GM12878 (cell line): ENCODE results near the gene WSCD1. TPM values are rescaled to one million over a fixed set of nuclear protein-coding genes. Genes with fewer than 3 reads are reported as not detected.

Experiments
- ATAC-seq: fragments of 200-7000 bp; cut with Tn5 transposase; 3 replicates; pipeline ENCODE4 v1.9.1; 2020; ENCODE audit warnings: mild to moderate bottlenecking, moderate library complexity
- BruUV-seq: library from RNA; stranded (reverse); fragments of 400-500 nt; replicated peaks from 2 replicates; lab custom pipeline; 2021; lab: Mats Ljungman, UMichigan
- CTCF ChIA-PET: fragments of 300-600 bp; sonication (Branson Sonifier 250); formaldehyde crosslinking; extraction: SDS; loops from one replicate; lab custom pipeline; 2021; ENCODE audit warnings: inconsistent platforms; lab: Yijun Ruan, JAX
- POLR2A ChIA-PET: fragments of 350-600 bp; formaldehyde crosslinking; extraction: SDS; loops from one replicate; lab custom pipeline; 2021; ENCODE audit warnings: inconsistent platforms; lab: Charles Lee
- RAD21 ChIA-PET: fragments of 300-600 bp; sonication (Branson Sonifier 250); formaldehyde crosslinking; loops from one replicate; lab custom pipeline; 2023; ENCODE audit warnings: antibody characterized with exemption; ENCODE audit not compliant: unreplicated experiment; lab: Charles Lee
- SMC1A ChIA-PET: fragments of 300-600 bp; sonication (Branson Sonifier 250); formaldehyde crosslinking; loops from one replicate; lab custom pipeline; 2023; ENCODE audit not compliant: unreplicated experiment, uncharacterized antibody; lab: Charles Lee
- DNase-seq: peaks from one replicate; pipeline ENCODE4 v3.0.0-alpha.2; 2011; ENCODE audit warnings: low read depth, low spot score
- FAIRE-seq: peaks from 3 replicates; lab custom pipeline; 2011; peaks lifted over from hg19 to GRCh38; lab: Jason Lieb, UNC
- H2AFZ ChIP-seq: 2 replicates; pipeline ENCODE4 v1.6.0; 2011; ENCODE audit warnings: low read depth, low read length, control low read depth; ENCODE audit not compliant: control insufficient read depth
- H3K27ac ChIP-seq: 2 replicates; pipeline ENCODE4 v1.5.1; 2011; ENCODE audit warnings: control low read depth; ENCODE audit not compliant: control insufficient read depth, insufficient read depth
- H3K27me3 ChIP-seq, 2 experiments: replicated peaks in 1 of 2; 2 replicates each; pipeline versions ENCODE4 v1.6.0 to v1.6.1; 2011; ENCODE audit warnings: low read length in 1 of 2; ENCODE audit not compliant: control insufficient read depth in 2 of 2, insufficient read depth in 2 of 2
- H3K36me3 ChIP-seq, 2 experiments: 2 replicates each; pipeline ENCODE4 v1.5.1; 2011; ENCODE audit warnings: low read length in 1 of 2; ENCODE audit not compliant: control insufficient read depth in 2 of 2, insufficient read depth in 2 of 2
- H3K4me1 ChIP-seq: 2 replicates; pipeline ENCODE4 v1.6.1; 2011; ENCODE audit warnings: mild to moderate bottlenecking, low read length, moderate library complexity, mixed read lengths; ENCODE audit not compliant: control insufficient read depth, insufficient read depth
- H3K4me2 ChIP-seq: 2 replicates; pipeline ENCODE4 v1.6.0; 2011; ENCODE audit warnings: control low read depth; ENCODE audit not compliant: control insufficient read depth, insufficient read depth
- H3K4me3 ChIP-seq: fragments of 200-600 bp; sonication (generic); 2 replicates; pipeline ENCODE4 v1.5.1; 2016
- H3K79me2 ChIP-seq: 2 replicates; pipeline ENCODE4 v1.6.0; 2011; ENCODE audit warnings: low read length; ENCODE audit not compliant: control insufficient read depth, insufficient read depth
- H3K9ac ChIP-seq: 2 replicates; pipeline ENCODE4 v1.8.0; 2011; ENCODE audit warnings: low read length, control low read depth, mixed read lengths; ENCODE audit not compliant: control insufficient read depth, insufficient read depth
- H3K9me3 ChIP-seq: replicated peaks from 3 replicates; pipeline ENCODE4 v1.5.1; 2011; ENCODE audit warnings: mild to moderate bottlenecking, low read length; ENCODE audit not compliant: control insufficient read depth, insufficient read depth
- H4K20me1 ChIP-seq: 2 replicates; pipeline ENCODE4 v1.6.0; 2011; ENCODE audit not compliant: control insufficient read depth, insufficient read depth
- ATF7 ChIP-seq: fragments of 450-650 bp; IDR thresholded peaks from 2 replicates; pipeline ENCODE4 v1.6.1; 2016; ENCODE audit warnings: low read depth, mild to moderate bottlenecking
- CHD1 ChIP-seq: IDR thresholded peaks from 2 replicates; pipeline ENCODE4 v1.6.1; 2012; ENCODE audit warnings: low read depth, low read length, improper control_type of control experiment
- ELK1 ChIP-seq: IDR thresholded peaks from 2 replicates; pipeline ENCODE4 v1.6.1; 2012; ENCODE audit warnings: low read depth, low read length, improper control_type of control experiment
- FOS ChIP-seq: IDR thresholded peaks from 3 replicates; pipeline ENCODE4 v1.6.1; 2011; ENCODE audit warnings: borderline replicate concordance; ENCODE audit not compliant: insufficient read length; ENCODE audit errors: extremely low read depth
- KAT2A ChIP-seq: conservative IDR thresholded peaks from 2 replicates; pipeline ENCODE4 v1.6.1; 2011; ENCODE audit warnings: low read depth, low read length; ENCODE audit not compliant: control insufficient read depth
- MEF2A ChIP-seq: IDR thresholded peaks from 2 replicates; pipeline ENCODE4 v1.6.1; 2011; ENCODE audit warnings: low read depth, mild to moderate bottlenecking, low read length, moderate library complexity; ENCODE audit not compliant: insufficient read depth
- MLLT1 ChIP-seq: fragments of 450-650 bp; IDR thresholded peaks from 2 replicates; pipeline ENCODE4 v1.6.1; 2016; ENCODE audit warnings: mild to moderate bottlenecking
- MTA3 ChIP-seq: IDR thresholded peaks from 2 replicates; pipeline ENCODE4 v1.6.1; 2012; ENCODE audit warnings: low read length, inconsistent platforms, borderline replicate concordance
- PAX5 ChIP-seq: IDR thresholded peaks from 2 replicates; pipeline ENCODE4 v1.6.1; 2011; ENCODE audit warnings: low read depth, low read length, borderline replicate concordance
- PML ChIP-seq: IDR thresholded peaks from 2 replicates; pipeline ENCODE4 v1.6.1; 2012; ENCODE audit warnings: low read length, inconsistent platforms
- POLR2AphosphoS5 ChIP-seq: IDR thresholded peaks from 2 replicates; pipeline ENCODE4 v1.6.1; 2011; ENCODE audit warnings: mild to moderate bottlenecking, low read length, inconsistent platforms
- SMAD5 ChIP-seq: IDR thresholded peaks from 2 replicates; pipeline ENCODE4 v1.6.1; 2016; ENCODE audit warnings: antibody characterized with exemption, low read depth
- SMC3 ChIP-seq: IDR thresholded peaks from 2 replicates; pipeline ENCODE4 v1.6.1; 2011; ENCODE audit warnings: low read length, improper control_type of control experiment, borderline replicate concordance
- TCF7 ChIP-seq: IDR thresholded peaks from 2 replicates; pipeline ENCODE4 v1.6.1; 2014; ENCODE audit warnings: antibody characterized with exemption, borderline replicate concordance
- WGBS: methylation state at CpG from one replicate; pipeline ENCODE4 v1.1.6; 2016; ENCODE audit warnings: low lambda C conversion rate; ENCODE audit not compliant: insufficient replicate concordance, insufficient coverage; ENCODE audit errors: missing lambda C conversion rate; 5-methylcytosine and 5-hydroxymethylcytosine counted together
- in situ Hi-C: fragments of 300-500 bp; cut with MboI; formaldehyde crosslinking; loops from 9 replicates; pipeline ENCODE4 v1.14.3; 2018; ENCODE audit warnings: mixed read lengths
- intact Hi-C: fragments of 100-400 bp; cut with micrococcal nuclease; formaldehyde crosslinking; loops from one replicate; pipeline ENCODE4 v1.14.2; 2022; ENCODE audit not compliant: unreplicated experiment
- polyA plus RNA-seq, 11 experiments: library from polyadenylated mRNA; depleted of rRNA in 4 of 11; unstranded in 6 of 11; stranded (reverse) in 5 of 11; fragments of >200 nt; fragmentation: Nextera tagmentation in 4 of 11; fragmentation: Illumina TruSeq in 1 of 11; extraction: Ambion mirVana in 4 of 11; extraction: Trizol in 1 of 11; gene quantifications; 1 replicate in 1 of 11; 2 replicates in 10 of 11; pipeline versions ENCODE4 v1.2.1 to v1.2.3, GENCODE V29; 2011 to 2016; ENCODE audit warnings: inconsistent platforms in 2 of 11, missing spikeins in 2 of 11, low read depth in 1 of 11
- total RNA-seq, 4 experiments: library from RNA; depleted of rRNA in 3 of 4; stranded (reverse); fragments of >200 nt in 3 of 4; fragmentation: Illumina TruSeq in 1 of 4; extraction: Trizol in 1 of 4; gene quantifications; 2 replicates each; pipeline versions ENCODE4 v1.2.1 to v1.2.3, GENCODE V29; 2013 to 2021
- TF ChIP-seq, protein P1 (sequence below): fragments of 450-650 bp; IDR thresholded peaks from 2 replicates; pipeline ENCODE4 v1.6.1; 2017; ENCODE audit warnings: mild to moderate bottlenecking, moderate library complexity

Gene WSCD1
- total and polyA plus RNA-seq, 10 of the 15 experiments (the other 5 are each of a cell fraction or from before 2014, with no cell fraction given), result 0.01 to 0.16 TPM; not detected in 8

GRCh38 chr17:6064868-6065267 lies 5.3 kb upstream of the WSCD1 start:
- H4K20me1 ChIP-seq, result no peaks in the 10 kb centered on the region
- TF ChIP-seq FOS (no peak), CHD1 (no peak), MTA3 (no peak), PML (no peak), POLR2AphosphoS5 (no peak), ELK1 (no peak), PAX5 (no peak), TCF7 (no peak), ATF7 (no peak), MLLT1 (no peak), KAT2A (no peak), MEF2A (no peak), SMAD5 (no peak), SMC3 (no peak)
- TF ChIP-seq, protein P1, sequence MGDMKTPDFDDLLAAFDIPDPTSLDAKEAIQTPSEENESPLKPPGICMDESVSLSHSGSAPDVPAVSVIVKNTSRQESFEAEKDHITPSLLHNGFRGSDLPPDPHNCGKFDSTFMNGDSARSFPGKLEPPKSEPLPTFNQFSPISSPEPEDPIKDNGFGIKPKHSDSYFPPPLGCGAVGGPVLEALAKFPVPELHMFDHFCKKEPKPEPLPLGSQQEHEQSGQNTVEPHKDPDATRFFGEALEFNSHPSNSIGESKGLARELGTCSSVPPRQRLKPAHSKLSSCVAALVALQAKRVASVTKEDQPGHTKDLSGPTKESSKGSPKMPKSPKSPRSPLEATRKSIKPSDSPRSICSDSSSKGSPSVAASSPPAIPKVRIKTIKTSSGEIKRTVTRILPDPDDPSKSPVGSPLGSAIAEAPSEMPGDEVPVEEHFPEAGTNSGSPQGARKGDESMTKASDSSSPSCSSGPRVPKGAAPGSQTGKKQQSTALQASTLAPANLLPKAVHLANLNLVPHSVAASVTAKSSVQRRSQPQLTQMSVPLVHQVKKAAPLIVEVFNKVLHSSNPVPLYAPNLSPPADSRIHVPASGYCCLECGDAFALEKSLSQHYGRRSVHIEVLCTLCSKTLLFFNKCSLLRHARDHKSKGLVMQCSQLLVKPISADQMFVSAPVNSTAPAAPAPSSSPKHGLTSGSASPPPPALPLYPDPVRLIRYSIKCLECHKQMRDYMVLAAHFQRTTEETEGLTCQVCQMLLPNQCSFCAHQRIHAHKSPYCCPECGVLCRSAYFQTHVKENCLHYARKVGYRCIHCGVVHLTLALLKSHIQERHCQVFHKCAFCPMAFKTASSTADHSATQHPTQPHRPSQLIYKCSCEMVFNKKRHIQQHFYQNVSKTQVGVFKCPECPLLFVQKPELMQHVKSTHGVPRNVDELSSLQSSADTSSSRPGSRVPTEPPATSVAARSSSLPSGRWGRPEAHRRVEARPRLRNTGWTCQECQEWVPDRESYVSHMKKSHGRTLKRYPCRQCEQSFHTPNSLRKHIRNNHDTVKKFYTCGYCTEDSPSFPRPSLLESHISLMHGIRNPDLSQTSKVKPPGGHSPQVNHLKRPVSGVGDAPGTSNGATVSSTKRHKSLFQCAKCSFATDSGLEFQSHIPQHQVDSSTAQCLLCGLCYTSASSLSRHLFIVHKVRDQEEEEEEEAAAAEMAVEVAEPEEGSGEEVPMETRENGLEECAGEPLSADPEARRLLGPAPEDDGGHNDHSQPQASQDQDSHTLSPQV, result no peak
- TF ChIP-seq, all 136 proteins: peak for 0
- H3K27me3 ChIP-seq, result peaks cover 0 to 7% of the 10 kb centered on the region in 2 experiments; a peak in 2 of 4 replicates
- intact Hi-C loops (no loop called here), in situ Hi-C loops (no loop called here)
- SMC1A ChIA-PET, result no interaction called here
- H3K4me2 ChIP-seq, result no peak overlapping the region
- no TSS peak for BruUV-seq
- H3K4me1 ChIP-seq, result no peaks in the 10 kb centered on the region
- no peak for FAIRE-seq
- H3K9ac ChIP-seq, result no peak overlapping the region
- RAD21 ChIA-PET, result no interaction called here
- H3K79me2 ChIP-seq, result no peaks in the 10 kb centered on the region
- H2AFZ ChIP-seq, result no peak overlapping the region
- CTCF ChIA-PET, result no interaction called here
- DNase-seq, result no peak
- no peak overlapping the region for H3K27ac ChIP-seq
- ATAC-seq, result no peak
- WGBS, result 8% methylated on average over 6 of the region's 6 CpGs
- H3K9me3 ChIP-seq, result no peaks in the 10 kb centered on the region
- POLR2A ChIA-PET, result no interaction called here
- no peak overlapping the region for H3K4me3 ChIP-seq
- no peaks in the 10 kb centered on the region for H3K36me3 ChIP-seq
